Measurements from ENCODE around the gene GLE1.
"Not testable (repeated sequence)": the region's sequence is repeated elsewhere in the genome, so short reads cannot be mapped to it uniquely, and the experiment has no call there.

GRCh38 chr9:128505906-128506305 is 1.4 kb downstream of the GLE1 start:
- TF ChIP-seq FOXA1 (IDR thresholded peaks at IDR 0.05); PKNOX1 (IDR thresholded peaks at IDR 0.05); SUZ12 (IDR thresholded peaks at IDR 0.05); BHLHE40 (IDR thresholded peaks at IDR 0.05; ENCODE audit: borderline replicate concordance); TARDBP (IDR thresholded peaks at IDR 0.05); ELF4 (IDR thresholded peaks at IDR 0.05); NFRKB (IDR thresholded peaks at IDR 0.05); SP1 (IDR thresholded peaks at IDR 0.05); FOXM1 (IDR thresholded peaks at IDR 0.05; ENCODE audit: borderline replicate concordance); ZNF384 (IDR thresholded peaks at IDR 0.05); ARNT (IDR thresholded peaks at IDR 0.05); FOXK2 (IDR thresholded peaks at IDR 0.05): not testable (repeated sequence)
